ENCODE measurements around the gene NELL2.

The NELL2 gene

GRCh38 chr12:44616402-44616801, 259.7 kb downstream of the NELL2 start:
- no peak for DNase-seq (ENCODE audit: low spot score)

DNA sequence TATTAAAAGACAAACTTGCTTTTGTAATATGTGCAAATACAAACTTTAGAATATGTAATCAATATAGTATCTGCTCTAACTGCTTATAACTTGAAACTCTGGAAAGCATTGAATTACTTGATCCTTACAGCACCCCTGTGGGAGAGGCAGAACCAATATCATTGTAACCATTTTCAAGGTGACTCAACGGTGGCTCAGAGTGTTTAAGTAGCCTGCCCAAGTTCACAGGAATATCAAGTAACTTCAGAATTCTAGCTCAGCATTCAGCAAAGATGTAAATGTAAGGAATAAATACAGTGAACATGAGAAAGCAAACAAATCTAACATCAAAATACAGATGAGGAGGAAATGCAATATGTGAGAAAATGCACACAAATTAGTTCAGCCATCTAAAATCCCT, 264.6 kb downstream of the NELL2 start:
- no peak for DNase-seq (ENCODE audit: low spot score)

DNA sequence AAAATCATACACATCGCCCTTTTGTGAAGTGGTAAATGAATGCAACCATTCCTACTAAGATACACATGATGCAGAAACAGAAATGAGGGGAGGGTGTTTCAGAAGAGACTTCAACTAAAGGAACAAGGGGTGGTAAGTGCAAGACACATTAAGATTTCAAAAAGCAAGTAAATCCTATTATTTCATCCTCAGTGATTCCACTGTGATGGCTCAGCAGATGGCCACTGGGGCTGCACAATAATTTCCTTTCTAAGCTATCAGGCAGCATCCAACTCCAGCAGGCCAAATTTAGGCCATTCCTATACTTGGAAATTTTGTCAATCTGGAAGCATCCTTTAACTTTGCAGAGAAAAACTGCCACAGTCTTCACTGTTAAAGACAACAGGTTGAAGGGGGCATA, 272.4 kb downstream of the NELL2 start:
- no peak for DNase-seq (ENCODE audit: low spot score)

- DNase-seq (ENCODE audit: low spot score) = no peak
Measured at GRCh38 chr12:44592626-44593025, 283.5 kb downstream of the NELL2 start.

DNA sequence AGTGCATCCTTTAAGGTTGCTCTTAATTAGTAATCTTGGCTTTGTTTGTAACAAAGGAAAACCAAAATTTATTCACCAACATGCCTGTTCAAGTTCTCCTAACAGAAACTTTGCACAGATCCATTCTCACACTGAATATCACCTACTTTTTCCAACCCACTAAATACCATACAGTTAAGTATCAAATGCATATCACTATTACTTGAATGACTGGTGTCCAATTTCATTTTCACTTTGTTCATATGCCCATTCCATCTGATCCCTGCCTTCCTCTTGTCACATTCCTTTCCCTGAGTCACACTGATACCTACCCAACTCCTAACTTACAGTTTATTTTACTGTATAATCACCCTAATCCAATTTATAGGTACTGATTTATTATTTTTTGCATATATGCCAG, 286.4 kb downstream of the NELL2 start:
- DNase-seq (ENCODE audit: low spot score) = no peak

DNA sequence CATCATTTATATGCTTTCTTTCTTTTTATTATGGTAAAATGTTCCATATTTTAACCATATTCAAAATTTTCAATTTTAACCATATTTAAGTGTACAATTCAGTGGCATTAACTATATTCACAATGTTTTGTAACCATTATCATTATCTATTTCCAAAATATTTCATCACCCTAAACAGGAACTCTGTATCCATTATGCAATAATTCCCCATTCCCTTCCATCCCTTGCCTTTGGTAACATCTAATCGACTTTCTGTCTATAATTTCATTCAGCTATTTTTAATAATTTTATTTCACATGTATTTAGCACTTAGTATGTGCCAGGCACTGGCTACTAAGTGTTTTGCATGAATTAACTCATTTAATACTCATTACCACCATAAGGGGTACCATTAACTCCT, 287.5 kb downstream of the NELL2 start:
- no peak for DNase-seq (ENCODE audit: low spot score)

DNA sequence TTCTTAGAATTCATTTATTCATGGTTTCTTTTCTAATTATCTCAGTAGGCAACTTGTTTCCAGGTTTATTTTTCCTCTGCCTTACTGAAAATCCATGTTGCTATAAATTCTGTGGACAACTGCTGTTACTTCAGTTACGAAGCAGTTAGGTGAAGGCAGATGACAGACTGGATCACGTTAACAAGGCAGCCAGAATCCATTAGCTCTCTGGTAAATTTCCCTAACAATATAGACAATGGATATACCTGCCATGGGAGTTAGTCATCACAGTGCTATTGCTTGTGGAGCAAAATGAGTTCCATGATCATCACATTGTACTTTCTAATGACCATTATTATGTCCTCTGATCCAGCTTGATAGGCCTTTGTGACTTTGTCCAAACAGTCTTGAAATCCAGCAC, 291.5 kb downstream of the NELL2 start:
- DNase-seq (ENCODE audit: low spot score) = no peak

- DNase-seq (ENCODE audit: low spot score) = no peak
Measured at GRCh38 chr12:44582521-44582920, 293.6 kb downstream of the NELL2 start.

DNA sequence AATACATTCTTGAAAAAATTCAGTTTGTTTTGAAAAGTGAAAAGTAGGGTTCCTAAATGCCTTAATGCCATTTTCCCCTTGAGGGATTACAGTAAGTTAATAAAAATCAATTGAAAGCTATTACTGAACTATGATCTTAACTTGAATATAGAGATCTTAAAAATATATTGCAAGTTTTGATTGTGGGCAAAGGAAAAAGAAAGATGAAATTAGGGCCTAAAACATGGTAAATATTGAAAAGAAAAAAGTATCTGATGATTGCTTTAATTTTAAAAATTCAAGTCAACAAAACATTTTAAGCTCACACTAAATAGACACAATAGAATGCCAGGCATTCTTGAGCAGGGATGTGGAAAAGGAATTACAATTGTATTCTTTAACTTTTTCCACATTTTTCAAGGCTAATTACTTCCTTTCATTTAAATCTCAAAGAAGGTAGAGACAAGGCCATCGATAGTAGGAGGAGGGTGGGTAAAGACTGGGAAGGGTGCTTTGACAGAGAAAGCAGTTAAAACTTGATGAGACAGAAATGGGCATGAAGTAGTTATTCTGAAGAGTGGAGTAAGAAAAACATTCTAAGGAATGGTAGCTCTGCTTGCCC, 294.4 kb downstream of the NELL2 start:
- DNase-seq (ENCODE audit: low spot score) = no peak

- no peak for DNase-seq (ENCODE audit: low spot score)
Measured at GRCh38 chr12:44574586-44574985, 301.5 kb downstream of the NELL2 start.

DNA sequence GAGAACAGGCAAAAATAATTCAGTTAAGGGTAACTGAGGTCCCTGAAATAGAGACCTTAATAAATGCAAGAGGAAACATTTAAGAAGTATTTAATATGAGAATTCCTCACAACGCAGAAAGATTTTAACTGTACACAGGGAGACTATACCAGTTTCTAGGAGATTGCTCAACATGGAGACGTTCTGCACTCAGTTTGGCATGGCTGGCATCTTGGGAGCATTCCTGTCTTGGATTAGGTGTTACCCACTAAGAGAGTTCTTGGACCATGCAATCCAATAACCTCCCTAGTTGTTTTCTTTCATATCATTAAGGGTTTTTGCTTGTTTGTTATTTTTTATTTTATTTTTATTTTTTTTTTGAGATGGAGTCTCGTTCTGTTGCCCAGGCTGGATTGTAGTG, 302.4 kb downstream of the NELL2 start:
- DNase-seq (ENCODE audit: low spot score) = no peak

DNA sequence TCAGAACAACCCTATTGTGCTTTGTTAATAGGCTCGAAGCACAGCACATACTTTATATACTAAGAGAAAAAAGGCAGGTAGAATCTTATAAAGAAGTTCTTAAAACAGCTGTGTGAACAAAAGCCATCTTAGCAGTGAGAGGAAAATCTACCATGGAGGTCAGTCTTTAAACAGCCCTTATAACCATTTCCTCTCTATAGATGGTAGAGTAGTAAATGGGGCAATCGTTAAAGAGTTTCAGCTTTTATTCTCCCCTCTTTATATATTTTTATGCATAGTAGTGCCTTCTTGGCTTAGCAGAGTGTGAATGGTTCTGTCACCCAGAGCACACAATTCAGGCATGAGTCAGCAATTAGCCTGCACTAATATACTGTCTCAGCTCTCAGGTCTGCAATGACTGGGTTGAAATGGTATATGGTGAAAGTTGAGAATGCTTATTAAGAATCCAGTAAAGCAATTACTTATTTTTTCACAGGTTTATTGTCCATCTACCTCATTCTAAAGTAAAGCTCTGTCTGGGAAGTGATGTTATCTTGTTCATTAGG, 305.0 kb downstream of the NELL2 start:
- no peak for DNase-seq (ENCODE audit: low spot score)

- no peak for DNase-seq (ENCODE audit: low spot score)
Measured at GRCh38 chr12:44570036-44570583, 306.0 kb downstream of the NELL2 start.

GRCh38 chr12:44565163-44565562, 311.0 kb downstream of the NELL2 start:
- no peak for DNase-seq (ENCODE audit: low spot score)

DNA sequence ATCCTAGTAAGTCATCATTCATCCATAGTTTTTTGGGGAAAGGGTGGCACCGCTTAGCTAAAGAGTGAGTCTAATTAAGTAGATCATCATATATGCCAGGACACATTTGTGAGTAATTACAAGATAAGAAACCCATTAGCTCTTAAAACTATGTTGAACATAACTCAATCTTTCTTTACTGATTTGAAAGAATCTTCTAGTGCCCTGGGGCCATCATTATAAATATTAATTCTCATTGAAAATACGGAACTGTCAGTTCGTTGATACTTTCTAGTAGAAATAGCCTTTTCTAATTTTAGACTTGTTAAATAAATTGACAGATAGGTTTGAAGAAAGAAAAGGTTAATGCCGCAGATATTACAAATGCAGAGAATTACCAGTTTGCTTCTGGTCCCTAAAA, 312.6 kb downstream of the NELL2 start:
- DNase-seq (ENCODE audit: low spot score) = no peak

DNA sequence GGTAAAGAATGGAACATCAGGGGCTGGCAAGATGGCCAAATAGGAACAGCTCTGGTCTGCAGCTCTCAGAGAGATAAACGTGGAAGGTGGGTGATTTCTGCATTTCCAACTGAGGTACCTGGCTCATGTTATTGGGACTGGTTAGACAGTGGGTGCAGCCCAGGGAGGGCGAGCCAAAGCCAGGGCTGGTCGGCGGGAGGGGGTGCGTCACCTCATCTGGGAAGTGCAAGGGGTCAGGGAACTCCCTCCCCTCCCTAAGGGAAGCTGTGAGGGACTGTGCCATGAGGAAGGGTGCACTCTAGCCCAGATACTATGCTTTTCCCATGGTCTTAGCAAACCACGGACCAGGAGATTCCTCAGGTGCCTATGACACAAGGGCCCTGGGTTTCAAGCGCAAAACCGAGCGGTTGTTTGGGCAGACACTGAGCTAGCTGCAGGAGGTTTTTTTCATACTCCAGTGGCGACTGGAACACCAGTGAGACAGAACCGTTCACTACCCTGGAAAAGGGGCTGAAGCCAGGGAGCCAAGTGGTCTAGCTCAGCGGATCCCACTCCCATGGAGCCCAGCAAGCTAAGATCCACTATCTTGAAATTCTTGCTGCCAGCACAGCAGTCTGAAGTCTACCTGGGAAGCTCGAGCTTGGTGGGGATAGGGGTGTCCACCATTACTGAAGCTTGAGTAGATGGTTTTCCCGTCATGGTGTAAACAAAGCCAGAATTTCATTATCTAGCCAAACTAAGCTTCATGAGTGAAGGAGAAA, 317.6 kb downstream of the NELL2 start:
- no peak for DNase-seq (ENCODE audit: low spot score)

DNA sequence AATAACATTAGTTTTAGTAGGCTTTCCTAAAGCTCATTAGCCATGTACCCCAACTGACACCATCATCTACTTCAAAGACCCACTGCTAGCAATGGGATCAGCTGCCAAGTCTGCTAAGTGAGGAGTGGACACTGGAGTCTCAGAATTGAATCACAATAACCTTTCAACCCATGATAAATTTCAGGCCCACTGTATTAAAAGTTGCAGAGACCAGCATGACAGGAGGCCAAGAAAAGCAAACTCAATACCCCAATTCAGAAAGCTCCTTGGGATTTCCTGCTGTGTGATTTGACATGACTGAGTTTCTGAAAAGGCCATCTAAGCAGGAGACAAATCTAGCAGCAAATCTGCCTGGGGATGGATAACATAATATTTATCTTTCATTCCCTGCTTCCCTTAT, 320.7 kb downstream of the NELL2 start:
- no peak for DNase-seq (ENCODE audit: low spot score)

GRCh38 chr12:44551631-44552030, 324.5 kb downstream of the NELL2 start:
- DNase-seq (ENCODE audit: low spot score) = no peak

DNA sequence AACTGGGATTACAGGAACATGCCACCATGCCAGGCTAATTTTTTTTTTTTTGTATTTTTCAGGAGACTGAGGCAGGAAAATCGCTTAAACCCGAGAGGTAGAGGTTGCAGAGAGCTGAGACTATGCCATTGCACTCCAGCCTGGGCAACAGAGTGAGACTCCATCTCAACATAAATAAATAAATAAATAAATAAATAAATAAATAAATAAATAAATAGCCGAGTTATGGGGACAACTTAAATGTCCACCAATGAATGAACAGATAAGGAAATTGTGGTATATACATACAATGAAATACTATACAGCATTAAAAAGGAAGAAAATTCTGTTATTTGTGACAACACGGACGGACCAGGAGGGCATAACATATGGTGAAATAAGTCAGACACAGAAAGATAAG, 325.7 kb downstream of the NELL2 start:
- DNase-seq (ENCODE audit: low spot score) = no peak

- no peak for DNase-seq (ENCODE audit: low spot score)
Measured at GRCh38 chr12:44546060-44546459, 330.1 kb downstream of the NELL2 start.

DNA sequence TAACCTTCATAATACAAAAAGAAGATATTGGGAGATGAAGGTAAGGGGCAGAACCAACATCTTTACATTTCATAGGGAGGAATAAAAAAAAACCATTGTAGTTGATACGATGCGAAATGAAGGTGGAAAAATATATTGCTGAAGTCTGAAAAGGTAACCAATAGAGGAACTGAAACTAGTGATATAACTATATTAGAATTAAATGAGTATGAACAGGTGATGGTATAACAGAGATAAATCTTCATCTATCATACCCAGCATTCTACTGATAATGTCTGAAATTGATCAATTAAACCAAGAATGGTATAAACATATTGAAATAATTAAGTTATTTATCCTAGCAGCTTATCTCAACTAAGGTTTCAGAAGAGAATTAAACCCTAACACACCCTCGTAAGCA, 332.1 kb downstream of the NELL2 start:
- DNase-seq (ENCODE audit: low spot score) = no peak

- DNase-seq (ENCODE audit: low spot score) = no peak
Measured at GRCh38 chr12:44542716-44543115, 333.4 kb downstream of the NELL2 start.

DNA sequence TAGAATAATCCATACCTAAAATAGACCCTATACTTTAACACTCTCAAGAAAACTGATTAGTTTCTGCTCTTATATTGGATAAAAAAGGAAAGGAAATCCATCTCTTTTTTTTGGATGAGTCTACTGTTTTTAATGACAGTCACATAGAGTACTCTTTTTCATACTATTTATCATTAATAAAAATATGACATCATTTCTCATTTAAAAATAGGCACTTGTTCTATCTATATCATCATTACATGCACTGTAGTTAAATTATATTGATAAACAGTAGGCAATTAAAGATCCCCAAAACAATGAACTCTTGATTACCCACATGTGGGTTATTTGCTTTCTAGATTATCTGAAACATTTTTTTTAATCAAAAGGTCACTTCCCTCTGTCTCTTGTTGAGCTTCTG, 338.8 kb downstream of the NELL2 start:
- no peak for DNase-seq (ENCODE audit: low spot score)

DNA sequence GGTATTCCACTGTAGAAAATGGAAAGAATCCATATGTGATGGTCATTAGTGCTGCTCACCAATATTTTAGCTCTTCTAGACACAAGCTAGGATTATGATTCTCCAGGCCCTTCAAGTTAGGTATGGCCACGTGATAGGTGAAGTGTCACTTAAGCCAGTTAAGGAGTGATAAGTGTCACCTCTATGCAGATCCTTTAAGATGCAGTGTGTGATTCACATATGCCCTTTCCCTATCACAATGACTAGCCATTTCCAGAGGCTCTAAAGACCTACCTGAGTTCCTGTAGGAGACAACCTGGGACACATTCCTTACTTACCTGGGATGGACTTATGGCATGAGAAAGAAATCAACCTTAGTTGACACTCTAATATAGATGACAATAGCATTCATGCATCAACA, 343.2 kb downstream of the NELL2 start:
- no peak for DNase-seq (ENCODE audit: low spot score)
